G401 (cell line): ENCODE results near the gene PIF1. TPM values are rescaled to one million over a fixed set of nuclear protein-coding genes. Genes with fewer than 3 reads are reported as not detected.
"Not testable (repeated sequence)": the region's sequence is repeated elsewhere in the genome, so short reads cannot be mapped to it uniquely, and the experiment has no call there.

Experiments
- DNase-seq: peaks from one replicate; pipeline ENCODE4 v3.0.0-alpha.2; 2015; ENCODE audit warnings: low spot score
- in situ Hi-C: cut with HindIII; loops from 2 replicates; pipeline ENCODE4 v1.10.0; 2016; ENCODE audit warnings: low sequenced_read_pairs, mixed read lengths
- total RNA-seq: library from RNA; depleted of rRNA; stranded (reverse); fragments of >200 nt; shearing (Covaris generic); gene quantifications from 2 replicates; pipeline ENCODE4 v1.2.3, GENCODE V29; 2014

PIF1 gene
- total RNA-seq, 1 experiment from 2014 or later: 23.0 TPM

GRCh38 chr15:64847876-64848716, 22.6 kb upstream of the PIF1 start:
- DNase-seq: no peak
- in situ Hi-C loops: no loop called here

DNA sequence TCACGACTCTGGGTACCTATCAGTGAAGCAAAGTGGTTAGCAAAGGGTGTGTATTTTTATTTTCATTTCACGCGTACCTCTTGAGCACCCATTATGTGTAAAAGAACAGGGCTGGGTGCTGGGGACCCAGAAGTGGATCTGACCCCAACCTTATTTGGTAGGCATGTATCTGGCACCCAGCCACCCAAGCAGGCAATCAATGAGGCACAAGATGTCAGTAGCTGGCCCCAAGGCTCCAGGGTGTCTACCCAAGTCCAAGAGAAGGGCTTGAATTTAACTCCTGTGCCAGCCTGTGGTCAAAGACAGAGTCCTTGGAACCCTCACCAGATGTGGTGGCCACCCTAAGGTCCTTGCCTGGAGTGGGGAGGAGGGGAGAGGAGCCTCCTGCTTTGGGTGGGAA, 22.0 kb upstream of the PIF1 start:
- DNase-seq: no peak
- in situ Hi-C loops: no loop called here

GRCh38 chr15:64847016-64847415, 21.6 kb upstream of the PIF1 start:
- in situ Hi-C loops: no loop called here
- no peak for DNase-seq

DNA sequence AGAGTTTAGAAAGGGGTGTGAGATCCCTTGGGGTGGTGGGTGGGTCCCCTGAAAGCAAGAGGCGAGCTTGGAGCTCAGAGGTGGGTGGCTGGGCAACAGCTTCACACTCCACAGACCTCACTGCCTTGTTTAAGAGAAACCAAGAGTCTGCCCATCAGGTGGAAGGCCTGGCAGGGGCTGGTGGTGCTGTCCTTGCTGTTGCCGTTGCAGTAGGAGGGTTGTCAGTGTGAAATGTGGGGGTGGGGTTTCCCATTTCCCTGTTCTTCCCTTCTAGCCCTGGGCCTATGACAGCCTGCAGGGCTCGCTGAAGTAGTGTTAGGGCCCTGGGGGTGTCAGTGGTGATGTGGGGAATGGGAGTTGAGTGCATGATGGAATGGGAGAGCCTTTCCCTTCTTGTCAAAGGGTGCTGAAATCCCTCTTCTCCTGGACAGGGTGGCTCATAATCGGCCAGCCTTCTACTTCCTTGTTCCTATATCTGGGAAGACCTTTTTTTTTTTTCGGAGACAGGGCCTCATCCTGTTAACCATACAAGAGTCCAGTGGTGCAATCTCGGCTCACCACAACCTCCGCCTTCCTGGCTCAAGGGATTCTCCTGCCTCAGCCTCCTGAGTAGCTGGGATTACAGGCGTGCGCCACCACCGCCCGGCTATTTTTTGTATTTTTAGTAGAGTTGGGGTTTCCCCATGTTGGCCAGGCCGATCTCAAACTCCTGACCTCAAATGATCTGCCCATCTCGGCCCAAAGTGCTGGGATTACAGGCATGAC, 20.6 kb upstream of the PIF1 start:
- in situ Hi-C loops: no loop called here
- DNase-seq: no peak

DNA sequence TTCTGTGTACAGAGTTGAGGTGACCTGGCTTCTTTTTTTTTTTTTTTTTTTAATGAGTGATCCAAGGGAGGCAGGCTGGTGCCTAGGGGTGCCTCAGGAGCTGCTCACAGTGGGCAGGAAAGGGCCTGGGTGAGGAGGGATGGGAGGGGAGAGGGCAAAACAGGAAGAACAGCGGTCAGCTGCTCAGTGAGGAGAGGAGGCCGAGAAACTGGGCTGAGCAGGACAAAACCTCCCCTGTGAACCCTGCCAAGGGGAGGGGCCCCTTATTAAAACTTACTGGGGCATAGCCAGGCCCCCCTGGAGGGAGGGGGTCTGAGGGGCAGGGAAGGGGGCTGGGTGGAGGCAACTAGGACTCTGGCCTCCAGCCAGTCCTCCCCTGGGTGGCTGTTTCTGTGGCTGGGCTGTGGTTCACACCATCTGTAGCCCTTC, 19.8 kb upstream of the PIF1 start:
- DNase-seq: peak; percentile 29
- in situ Hi-C loops: no loop called here

DNA sequence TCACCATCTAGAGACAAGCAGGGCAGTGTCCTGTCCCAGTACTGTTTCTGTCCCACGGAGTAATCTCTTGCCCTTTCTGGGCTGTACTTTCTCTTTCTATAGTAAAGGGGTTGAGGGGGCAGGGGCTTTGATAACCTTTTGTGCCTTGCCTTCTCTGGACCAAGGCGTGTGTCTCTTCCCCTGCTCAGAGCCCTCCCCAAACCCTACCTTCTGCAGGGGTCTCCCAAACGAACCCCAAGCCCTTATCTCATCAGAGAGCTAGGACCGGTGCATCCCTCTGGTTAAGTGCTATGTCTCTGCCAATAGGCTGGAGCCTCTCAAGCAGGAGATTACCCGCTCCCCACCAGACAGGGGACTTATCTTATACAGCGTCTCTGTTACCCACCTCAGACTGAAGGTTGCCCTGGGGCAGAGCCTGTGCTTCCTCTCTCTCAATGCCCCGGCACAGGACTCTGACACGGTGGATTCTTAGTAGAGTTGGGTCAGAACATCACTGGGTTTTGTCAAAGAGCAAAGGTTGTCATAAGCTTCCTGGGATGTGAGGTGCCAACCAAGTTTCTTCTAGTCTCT, 19.2 kb upstream of the PIF1 start:
- in situ Hi-C loops: no loop called here
- no peak for DNase-seq

- in situ Hi-C loops: no loop called here
- no peak for DNase-seq
Observed at GRCh38 chr15:64843991-64844390, 18.5 kb upstream of the PIF1 start.

DNA sequence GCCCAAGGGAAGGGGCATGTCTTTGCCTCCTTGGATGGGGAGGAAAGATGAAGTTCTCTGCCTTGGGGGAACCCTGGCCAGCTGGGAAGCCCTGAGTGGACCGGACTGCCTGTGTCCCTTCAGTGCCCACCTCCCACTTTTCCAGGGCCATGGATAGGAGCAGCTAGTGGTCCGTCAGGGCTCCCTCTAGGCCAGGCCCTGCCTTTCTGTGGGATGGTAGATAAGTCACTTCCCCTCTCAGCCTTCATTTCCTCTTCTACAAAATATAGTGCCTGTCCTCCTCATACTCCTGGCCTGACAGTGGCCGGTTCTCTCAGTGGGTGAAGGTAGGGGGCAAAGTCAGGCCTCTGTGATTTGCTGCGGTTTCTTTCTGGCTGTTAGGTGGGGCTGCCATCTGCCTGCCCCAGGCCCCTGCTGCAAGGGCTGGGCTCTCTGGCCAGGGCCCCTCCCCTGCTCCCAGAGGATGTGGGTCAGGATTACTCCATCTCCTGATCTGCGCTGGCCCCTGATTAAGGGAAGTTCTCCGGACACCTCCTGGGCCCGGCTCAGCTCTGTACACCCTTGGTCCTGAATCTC, 17.6 kb upstream of the PIF1 start:
- no peak for DNase-seq
- in situ Hi-C loops: no loop called here

DNA sequence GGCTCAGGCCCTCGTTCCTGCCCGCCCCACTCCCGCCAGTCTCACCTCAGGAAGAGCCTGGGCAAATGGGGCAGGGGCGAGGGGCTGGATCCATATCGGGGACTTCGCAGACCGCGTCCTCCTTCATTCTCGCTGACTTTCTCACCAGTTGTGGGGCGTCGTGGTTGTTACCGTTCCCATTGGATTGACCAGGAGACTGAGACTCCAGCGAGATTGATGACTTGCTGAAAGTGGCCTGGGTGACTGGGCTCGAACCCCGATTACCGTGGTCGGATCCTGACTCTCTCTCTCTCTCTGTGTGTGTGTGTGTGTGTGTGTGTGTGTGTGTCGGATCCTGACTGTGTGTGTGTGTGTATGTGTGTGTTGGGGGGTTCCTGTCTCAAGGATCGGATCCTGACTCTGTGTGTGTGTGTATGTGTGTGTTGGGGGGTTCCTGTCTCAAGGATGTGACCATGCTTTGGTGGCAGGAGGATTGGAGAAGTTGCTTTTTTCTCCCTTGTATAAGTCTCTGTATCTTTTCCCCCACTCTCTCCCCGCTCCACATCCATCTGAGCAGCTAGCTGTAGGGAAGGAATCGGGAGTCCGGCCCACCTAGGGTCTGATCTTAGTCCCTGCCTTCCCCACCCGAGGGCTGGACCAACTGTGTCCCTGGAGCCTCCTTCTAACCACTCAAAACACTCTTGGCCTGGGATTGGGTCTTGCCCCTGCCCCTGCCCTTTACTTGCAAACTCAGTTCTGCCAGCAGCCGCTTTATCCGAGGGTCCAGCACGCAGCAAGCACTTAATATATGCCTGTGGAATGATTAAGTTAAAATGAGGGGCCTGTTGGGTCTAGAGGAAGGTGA, 16.9 kb upstream of the PIF1 start:
- no peak for DNase-seq
- in situ Hi-C loops: no loop called here

DNA sequence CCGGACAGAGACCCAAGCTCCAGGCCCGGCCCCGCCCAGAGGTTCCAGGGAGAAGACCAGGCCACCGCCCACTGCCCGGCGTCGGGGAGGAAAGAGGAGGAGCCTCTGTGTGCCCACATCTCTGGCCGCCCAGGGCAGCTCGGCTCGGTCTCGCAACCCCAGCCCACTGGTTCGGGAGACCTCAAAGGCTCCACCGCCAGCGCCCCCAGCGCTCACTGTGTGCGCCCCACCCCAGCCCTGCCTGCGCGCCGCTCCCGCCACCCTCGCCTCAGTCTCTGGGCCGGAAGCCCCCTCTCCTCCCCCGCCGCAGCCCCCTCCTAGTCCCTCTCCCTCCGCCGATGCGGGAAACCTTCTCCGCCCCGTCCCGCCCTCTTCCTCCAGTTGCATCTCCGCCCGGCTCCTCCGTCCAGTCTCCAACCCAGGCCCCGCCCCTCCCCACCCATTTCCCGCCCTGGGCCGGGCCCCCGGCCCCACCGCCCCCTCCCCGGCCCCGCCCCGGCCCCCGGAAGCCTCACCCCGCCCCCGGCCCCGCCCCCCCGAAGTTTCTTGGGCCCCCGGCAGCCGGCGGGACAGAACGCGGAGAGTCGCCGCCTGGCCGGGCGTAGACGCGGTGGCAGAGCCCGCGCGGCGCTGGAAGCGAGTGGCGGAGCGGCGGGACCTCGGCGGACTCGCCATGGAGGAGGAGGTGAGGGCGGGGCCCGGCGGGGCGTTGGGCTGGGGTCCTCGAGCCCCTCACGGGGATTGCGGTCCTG, 16.1 kb upstream of the PIF1 start, which contains the start of gene PLEKHO2:
Gene PLEKHO2, plus strand, starts transcription at position 572 of the 752 bp plus-strand sequence. Its CDS starts 102 bp downstream, at position 674.
- peak; percentile 66 for DNase-seq
- in situ Hi-C loops: no loop called here

DNA sequence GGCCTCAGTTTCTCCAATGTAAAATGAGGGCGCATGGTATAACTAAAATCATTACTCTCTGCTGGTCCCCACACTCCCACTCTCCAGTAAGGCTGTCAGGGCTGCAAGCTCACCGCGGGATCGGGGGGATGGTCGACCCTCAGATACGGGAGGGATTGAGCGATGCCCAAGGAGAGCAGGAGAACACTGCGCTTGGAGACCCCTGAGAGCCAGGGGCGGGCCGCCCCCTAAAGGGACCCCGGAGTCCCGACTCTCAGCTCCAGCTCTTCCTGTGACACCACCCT, 15.6 kb upstream of the PIF1 start:
- no peak for DNase-seq
- in situ Hi-C loops: no loop called here

- no peak for DNase-seq
- in situ Hi-C loops: no loop called here
Observed at GRCh38 chr15:64837502-64837901, 12.1 kb upstream of the PIF1 start.

- no peak for DNase-seq
- in situ Hi-C loops: no loop called here
Observed at GRCh38 chr15:64836023-64836536, 10.6 kb upstream of the PIF1 start.

DNA sequence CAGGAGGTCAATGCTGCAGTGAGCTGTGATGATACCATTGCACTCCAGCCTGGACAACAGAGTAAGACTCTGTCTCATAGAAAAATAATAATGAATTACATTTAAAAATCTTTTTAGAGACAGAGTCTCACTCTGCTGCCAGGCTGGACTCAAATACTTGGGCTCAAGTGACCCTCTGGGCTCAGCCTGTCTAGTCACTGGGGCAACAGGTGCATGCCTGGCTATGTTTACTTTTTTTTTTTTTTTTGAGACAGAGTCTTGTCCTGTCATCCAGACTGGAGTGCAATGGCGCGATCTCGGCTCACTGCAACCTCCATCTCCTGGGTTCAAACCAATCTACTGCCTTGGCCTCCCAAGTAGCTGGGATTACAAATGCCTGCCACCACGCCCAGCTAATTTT, 8.2 kb upstream of the PIF1 start:
- in situ Hi-C loops: no loop called here
- DNase-seq: no peak

DNA sequence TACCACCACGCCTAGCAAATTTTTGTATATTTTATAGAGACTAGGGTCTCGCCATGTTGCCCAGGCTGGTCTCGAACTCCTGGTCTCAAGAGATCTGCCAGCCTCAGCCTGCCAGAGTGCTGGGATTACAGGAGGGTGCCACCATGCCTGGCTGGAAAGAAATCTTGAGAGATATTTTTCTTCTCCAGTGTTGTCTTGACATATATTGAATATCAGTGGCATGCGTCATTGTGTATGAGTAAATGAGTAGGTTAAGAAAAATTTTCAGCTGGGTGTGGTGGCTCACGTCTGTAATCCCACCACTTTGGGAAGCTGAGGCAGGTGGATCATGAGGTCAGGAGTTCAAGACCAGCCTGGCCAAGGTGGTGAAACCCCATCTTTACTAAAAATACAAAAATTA, 3.5 kb upstream of the PIF1 start:
- in situ Hi-C loops: no loop called here
- DNase-seq: no peak

- in situ Hi-C loops: no loop called here
- DNase-seq: no peak
Observed at GRCh38 chr15:64824929-64825430, 467 bp downstream of the PIF1 start.

GRCh38 chr15:64816452-64816851, 9.0 kb downstream of the PIF1 start:
- DNase-seq: no peak
- in situ Hi-C loops: no loop called here

DNA sequence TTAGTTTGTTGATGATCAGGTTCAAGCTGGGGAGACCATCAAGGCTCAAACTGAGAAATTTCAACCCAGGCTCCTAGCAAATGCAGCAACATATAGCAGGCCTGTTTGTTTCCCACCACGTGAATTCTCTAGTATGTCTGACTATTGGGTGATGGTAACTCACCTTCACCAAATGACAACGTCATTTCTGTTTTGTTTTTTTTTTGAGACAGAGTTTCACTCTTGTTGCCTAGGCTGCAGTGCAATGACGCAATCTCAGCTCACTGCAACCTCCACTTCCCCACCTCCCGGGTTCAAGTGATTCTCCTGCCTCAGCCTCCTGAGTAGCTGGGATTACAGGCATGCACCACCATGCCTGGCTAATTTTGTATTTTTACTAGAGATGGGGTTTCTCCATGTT, 10.5 kb downstream of the PIF1 start:
- in situ Hi-C loops, DNase-seq: not testable (repeated sequence)
